ENCODE results near the gene PRR15L.

The PRR15L gene

DNA sequence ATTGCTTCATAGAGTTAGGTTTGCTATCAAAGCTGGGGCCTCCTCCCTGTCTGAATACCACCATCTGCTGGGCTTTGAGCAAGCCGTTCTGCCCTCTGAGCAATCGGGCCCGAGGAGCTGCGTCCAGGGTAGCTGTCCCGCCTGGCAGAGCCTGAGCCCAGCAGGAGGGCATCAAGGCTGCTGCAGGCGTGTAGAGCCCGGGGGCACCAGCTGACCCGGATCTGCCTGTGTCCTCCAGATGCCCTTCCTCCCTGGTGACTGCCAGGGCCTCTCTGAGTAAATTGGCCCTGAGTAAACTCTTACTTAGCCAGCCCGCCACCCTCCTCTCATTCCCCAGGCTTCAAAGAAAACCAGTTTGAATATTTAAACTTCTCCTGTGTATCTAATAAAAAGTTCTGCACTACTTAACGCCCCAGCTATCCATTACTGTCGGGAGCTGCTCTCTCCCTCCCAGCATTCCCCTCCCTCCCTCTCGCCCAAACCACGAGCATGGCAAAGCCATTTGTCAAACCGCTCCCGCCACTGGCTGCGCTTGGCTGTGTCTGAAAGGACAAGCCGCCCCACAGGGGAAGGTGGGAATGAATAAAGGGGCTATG, 29.7 kb upstream of the PRR15L start:
- no peak for DNase-seq

DNA sequence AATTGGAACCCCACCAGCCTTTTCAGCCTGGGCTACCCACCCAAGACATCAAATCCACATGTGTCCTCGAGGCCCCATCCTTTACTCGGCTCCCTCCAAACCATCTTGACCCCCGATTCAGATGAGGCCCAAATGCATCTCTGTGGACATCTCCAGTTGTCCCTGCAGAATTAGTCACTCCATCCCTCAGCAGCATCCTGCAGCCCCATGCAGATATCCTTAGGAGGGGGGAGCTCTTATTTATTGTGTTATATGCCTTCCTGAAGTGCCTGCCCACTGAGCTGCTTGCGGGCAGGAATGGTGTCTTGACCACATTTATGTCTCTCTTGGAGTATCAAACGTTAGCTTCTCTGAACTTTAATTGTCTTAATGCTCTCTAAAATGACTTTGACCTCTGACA, 28.8 kb upstream of the PRR15L start:
- no peak for DNase-seq

DNA sequence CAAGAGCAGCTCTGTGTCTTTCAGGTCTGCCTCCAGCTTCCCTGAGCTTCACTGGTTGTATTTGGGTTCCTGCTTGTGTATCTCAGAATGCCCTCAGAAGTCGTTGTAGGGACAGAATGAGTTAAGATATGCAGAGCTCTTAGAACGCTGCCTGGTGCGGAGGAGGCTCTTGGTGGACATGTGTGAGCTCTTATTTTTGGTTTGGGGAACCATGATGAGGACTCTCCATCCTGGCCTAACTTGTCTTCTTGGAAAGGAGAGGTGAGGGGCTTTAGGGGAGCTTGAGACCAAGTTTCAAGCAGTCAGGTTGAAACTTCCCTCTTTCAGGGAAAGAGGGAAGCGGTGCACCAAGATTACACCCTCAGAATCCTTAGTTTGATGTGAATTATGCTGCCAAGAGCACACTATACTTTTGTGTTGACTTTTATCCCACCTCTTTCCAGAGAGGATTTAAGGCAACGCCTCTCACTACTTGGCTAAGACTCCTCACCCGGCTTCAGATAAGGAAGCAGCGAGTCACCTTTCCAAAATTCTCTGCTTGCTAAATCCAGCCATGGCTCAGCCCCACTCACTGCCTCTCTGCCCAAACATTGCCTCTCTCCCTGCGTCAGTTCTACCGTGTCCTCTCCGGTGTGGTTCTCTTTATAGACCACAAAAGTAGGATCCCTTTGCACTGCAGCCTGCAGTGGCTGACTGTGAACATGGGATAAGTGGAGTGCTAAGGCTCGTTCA, 26.0 kb upstream of the PRR15L start:
- no peak for DNase-seq

DNA sequence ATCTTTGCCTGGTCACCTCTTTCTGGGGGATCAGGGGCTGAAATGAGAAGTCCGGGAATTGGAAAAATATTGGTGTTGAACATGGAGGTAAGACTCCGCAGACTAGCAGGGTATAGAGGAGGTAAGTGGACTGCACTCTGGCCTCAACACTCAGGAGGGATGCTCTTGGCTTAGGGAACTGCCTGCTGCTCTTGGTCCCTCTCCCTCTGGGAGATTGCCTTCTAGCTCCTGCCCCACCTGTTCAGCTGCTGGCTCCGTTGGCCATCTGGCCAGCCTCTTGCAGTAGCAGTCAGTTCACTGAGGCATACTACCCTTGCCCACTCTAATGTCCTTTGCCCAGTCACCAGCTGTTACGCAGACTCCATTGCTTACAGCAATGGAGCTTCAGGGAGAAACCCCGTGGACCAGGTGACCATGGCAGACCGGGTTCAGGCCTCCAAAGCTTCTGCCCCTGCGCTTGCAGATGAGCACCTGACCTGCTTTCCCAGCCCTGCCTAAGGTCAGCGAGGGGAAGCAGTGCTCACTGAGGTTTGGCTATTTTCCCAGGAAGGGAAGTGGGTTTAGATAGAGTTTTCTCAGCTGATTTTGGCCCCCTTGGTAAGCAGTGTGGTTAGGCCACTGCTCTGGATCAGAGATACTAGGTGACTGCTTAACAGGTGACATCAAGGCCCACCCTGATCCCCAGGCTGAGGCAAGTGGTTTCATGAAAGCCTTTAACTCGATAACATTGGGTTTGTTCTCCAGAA, 25.1 kb upstream of the PRR15L start:
- DNase-seq = no peak

DNA sequence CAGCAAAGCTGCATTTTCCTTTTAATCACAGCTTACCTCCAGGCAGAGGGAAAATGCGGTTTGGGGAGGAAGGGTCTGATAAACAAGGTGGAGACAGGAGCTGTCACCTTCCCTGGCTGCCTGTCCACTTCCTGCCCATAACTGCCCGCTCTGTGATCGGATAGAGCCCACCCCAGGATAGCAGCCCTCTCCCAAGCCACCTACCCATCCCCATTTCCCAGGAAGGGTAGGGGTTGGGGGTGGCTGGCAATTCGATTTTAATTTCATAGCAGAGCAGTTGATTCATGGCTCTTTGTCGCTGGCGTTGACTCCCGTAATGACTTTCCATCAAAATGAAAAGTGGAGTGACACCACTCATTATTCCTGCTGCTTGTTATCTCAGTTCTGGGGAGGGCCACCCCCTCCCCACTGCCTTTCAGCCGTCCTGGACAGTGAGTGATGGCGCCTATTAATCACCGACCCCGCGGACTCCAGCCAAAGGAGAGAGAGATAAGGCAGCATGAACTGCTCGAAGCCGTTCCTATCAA, 24.5 kb upstream of the PRR15L start:
- no peak for DNase-seq

- DNase-seq = no peak
Observed at GRCh38 chr17:47981462-47981861, 23.8 kb upstream of the PRR15L start.

- no peak for DNase-seq
Observed at GRCh38 chr17:47980541-47980940, 22.9 kb upstream of the PRR15L start.

GRCh38 chr17:47978324-47978723, 20.6 kb upstream of the PRR15L start:
- peak; percentile 20 for DNase-seq

DNA sequence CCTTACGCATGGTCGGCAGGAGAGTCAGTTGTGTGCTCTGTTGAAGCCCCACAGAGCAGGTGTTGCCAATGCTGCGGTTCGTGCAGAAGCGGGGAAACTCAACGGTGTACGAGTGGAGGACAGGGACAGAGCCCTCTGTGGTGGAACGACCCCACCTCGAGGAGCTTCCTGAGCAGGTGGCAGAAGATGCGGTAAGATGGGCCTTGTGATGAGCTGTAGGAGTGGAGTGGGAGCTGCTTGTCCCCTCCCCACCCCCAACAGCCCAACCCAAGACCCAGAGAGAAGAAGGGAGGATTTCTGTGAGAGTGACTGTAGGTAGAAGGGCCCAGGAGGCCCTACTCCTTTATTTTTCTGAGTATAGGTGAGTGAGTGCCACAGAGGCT, 18.1 kb upstream of the PRR15L start:
- DNase-seq = no peak

GRCh38 chr17:47975189-47975822, 17.6 kb upstream of the PRR15L start:
- DNase-seq = no peak

DNA sequence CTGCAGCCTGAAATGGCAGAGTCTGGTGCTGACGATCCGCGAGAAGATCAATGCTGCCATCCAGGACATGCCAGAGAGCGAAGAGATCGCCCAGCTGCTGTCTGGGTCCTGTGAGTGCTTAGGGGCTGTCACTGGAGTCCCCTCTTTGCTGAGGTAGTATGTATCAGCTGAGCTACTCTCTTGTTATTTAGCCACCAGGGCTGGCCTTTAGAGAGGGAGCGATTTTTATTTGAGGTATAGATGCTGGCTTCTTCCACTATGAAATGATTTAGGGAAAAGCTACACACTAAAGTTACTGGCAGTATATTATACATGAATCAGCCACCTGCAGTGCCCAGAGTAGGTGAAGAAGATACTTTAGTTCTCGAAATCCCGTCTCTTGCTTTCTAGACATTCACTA, 15.9 kb upstream of the PRR15L start:
- no peak for DNase-seq

GRCh38 chr17:47970725-47971499, 13.2 kb upstream of the PRR15L start, which contains the start of gene CDK5RAP3:
CDK5RAP3 (plus strand) TSS chr17:47971113; CDS start chr17:47971147, 34 bp downstream.
- DNase-seq = peak; percentile 97

GRCh38 chr17:47969930-47970724, 12.4 kb upstream of the PRR15L start:
- no peak for DNase-seq

GRCh38 chr17:47968836-47969235, 11.2 kb upstream of the PRR15L start:
- DNase-seq = no peak

- DNase-seq = no peak
Observed at GRCh38 chr17:47967607-47968252, 10.0 kb upstream of the PRR15L start.

DNA sequence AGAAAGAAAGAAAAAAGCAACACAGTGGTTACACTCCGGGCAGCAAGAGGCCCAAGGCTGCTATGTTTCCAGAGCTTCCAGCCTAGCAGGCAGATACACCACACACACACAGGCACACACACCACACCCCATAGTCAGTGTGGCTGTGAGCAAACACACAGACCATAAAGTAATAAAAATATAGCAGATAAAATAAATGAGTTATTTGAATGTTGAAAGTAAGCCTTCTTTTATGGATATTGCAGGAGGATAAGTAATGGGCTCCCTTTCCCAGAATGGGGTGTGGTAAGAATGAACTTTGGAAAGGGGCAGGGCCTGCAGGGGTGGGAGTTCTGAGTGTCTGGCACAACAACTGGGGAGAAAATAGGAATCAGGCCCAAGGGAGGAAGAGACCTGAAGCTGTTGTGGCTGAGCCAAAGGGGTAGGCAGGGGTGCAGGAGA, 8.4 kb upstream of the PRR15L start:
- no peak for DNase-seq

DNA sequence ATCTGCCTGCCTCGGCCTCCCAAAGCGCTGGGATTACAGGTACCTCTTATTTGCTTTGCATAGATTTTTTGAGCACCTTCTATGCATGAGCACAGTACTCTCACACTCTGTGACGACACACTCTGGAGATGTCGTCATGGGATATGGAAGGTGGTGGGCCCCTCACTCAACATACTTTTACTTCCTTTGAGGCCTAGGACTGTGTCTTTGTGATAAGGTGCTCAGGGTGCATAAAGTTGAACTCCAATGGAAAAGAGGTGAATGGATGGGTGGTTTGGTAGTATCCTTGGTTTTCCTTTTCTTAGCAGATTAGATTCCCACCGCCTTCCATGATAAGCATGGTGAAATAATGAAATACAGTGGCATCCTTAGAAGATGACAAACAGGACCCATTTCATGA, 7.2 kb upstream of the PRR15L start:
- DNase-seq = no peak

- DNase-seq = no peak
Observed at GRCh38 chr17:47962901-47963300, 5.2 kb upstream of the PRR15L start.

- DNase-seq = no peak
Observed at GRCh38 chr17:47961406-47961805, 3.7 kb upstream of the PRR15L start.

DNA sequence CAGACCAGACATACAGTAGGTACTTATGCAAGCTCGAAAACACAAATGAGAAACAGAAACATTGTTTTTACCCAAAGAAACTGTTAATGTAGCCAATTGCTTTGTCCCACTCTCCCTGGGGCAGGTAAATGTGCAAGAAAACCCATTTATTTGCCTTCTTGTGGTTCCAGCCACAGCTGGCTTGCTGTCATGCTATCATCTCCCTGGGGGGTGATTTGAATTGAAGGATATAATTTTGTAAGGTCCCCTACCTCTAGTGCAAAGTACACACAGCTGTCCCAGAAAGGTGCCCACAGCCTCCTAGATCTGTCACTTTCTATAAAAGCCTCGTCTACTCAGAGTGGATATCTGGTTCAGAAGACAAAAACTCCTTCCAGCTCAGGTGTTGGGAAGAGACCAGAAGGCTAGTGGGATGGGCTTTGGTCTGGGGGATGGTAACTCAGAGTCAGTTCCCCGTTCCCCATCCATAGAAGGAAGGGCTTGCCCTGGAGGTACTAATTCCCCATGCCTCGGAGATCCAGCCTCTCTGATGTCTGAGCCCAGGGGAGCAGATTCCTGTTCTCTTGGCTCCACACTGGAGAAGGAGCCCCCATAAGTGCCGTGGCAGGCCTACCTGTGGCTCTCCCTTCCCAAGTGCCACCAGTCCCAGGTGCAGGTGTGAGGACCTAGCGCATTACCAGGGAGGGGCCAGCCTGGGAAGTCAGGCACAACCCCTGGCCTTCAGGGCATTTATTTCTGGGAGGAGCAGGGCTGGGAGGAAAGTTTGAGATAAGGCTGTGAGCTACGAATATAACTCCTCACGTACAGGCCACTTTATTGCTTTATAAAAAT, 2.4 kb upstream of the PRR15L start:
- DNase-seq = no peak
